ENCODE measurements around the gene VSTM2B.

Gene VSTM2B

GRCh38 chr19:29564574-29565005 lies 38.8 kb downstream of the VSTM2B start:
- H3K4me3 ChIP-seq (ENCODE audit: low read depth, low read length): no peak overlapping the region
- no peak for DNase-seq (ENCODE audit: low read depth)
- no peak for TF ChIP-seq CTCF (IDR thresholded peaks at IDR 0.05; ENCODE audit: control insufficient read depth, extremely low read depth, insufficient read depth)

- H3K4me3 ChIP-seq (ENCODE audit: low read depth, low read length): no peak overlapping the region
- no peak for TF ChIP-seq CTCF (IDR thresholded peaks at IDR 0.05; ENCODE audit: control insufficient read depth, extremely low read depth, insufficient read depth)
- no peak for DNase-seq (ENCODE audit: low read depth)
Observed at GRCh38 chr19:29565171-29565570, 39.4 kb downstream of the VSTM2B start.

- no peak for TF ChIP-seq CTCF (IDR thresholded peaks at IDR 0.05; ENCODE audit: control insufficient read depth, extremely low read depth, insufficient read depth)
- no peak for DNase-seq (ENCODE audit: low read depth)
- no peak overlapping the region for H3K4me3 ChIP-seq (ENCODE audit: low read depth, low read length)
Observed at GRCh38 chr19:29566496-29567054, 40.8 kb downstream of the VSTM2B start.

GRCh38 chr19:29567366-29567915 lies 41.6 kb downstream of the VSTM2B start:
- no peak overlapping the region for H3K4me3 ChIP-seq (ENCODE audit: low read depth, low read length)
- no peak for DNase-seq (ENCODE audit: low read depth)
- TF ChIP-seq CTCF (IDR thresholded peaks at IDR 0.05; ENCODE audit: control insufficient read depth, extremely low read depth, insufficient read depth): no peak

- no peak for DNase-seq (ENCODE audit: low read depth)
- no peak overlapping the region for H3K4me3 ChIP-seq (ENCODE audit: low read depth, low read length)
- TF ChIP-seq CTCF (IDR thresholded peaks at IDR 0.05; ENCODE audit: control insufficient read depth, extremely low read depth, insufficient read depth): no peak
Observed at GRCh38 chr19:29568036-29569025, 42.5 kb downstream of the VSTM2B start.

- H3K4me3 ChIP-seq (ENCODE audit: low read depth, low read length): no peak overlapping the region
- no peak for DNase-seq (ENCODE audit: low read depth)
- TF ChIP-seq CTCF (IDR thresholded peaks at IDR 0.05; ENCODE audit: control insufficient read depth, extremely low read depth, insufficient read depth): no peak
Observed at GRCh38 chr19:29569038-29569911, 43.5 kb downstream of the VSTM2B start.
